ENCODE data around the gene IL12RB1.
"Not testable (repeated sequence)": the region's sequence is repeated elsewhere in the genome, so short reads cannot be mapped to it uniquely, and the experiment has no call there.

Gene IL12RB1

GRCh38 chr19:18044825-18045304, 41.9 kb downstream of the IL12RB1 start:
- peak; percentile 80 for DNase-seq

- no peak for DNase-seq
Observed at GRCh38 chr19:18043676-18044075, 43.1 kb downstream of the IL12RB1 start.

- no peak for DNase-seq
Observed at GRCh38 chr19:18041054-18041453, 45.7 kb downstream of the IL12RB1 start.

- not testable (repeated sequence) for DNase-seq
Observed at GRCh38 chr19:18032102-18032501, 54.6 kb downstream of the IL12RB1 start.

- not testable (repeated sequence) for DNase-seq
Observed at GRCh38 chr19:18031401-18031800, 55.3 kb downstream of the IL12RB1 start.

- DNase-seq: no peak
Observed at GRCh38 chr19:18029617-18030338, 57.0 kb downstream of the IL12RB1 start.

GRCh38 chr19:18027151-18027550, 59.6 kb downstream of the IL12RB1 start:
- no peak for DNase-seq

- DNase-seq: peak; percentile 90
Observed at GRCh38 chr19:18023622-18024251, 63.0 kb downstream of the IL12RB1 start.

GRCh38 chr19:18021121-18021755, 65.5 kb downstream of the IL12RB1 start:
- peak; percentile 69 for DNase-seq

- DNase-seq: no peak
Observed at GRCh38 chr19:18020212-18021085, 66.3 kb downstream of the IL12RB1 start.

- no peak for DNase-seq
Observed at GRCh38 chr19:18017275-18018083, 69.3 kb downstream of the IL12RB1 start.

GRCh38 chr19:18016209-18016910, 70.4 kb downstream of the IL12RB1 start:
- DNase-seq: no peak

GRCh38 chr19:18014197-18014596, 72.5 kb downstream of the IL12RB1 start:
- DNase-seq: peak; percentile 76

- no peak for DNase-seq
Observed at GRCh38 chr19:18013210-18014111, 73.3 kb downstream of the IL12RB1 start.

- DNase-seq: no peak
Observed at GRCh38 chr19:18010149-18010548, 76.6 kb downstream of the IL12RB1 start.

- DNase-seq: no peak
Observed at GRCh38 chr19:18009412-18010066, 77.2 kb downstream of the IL12RB1 start.

Data from central memory CD4-positive, alpha-beta T cell (primary cell).